HFFc6 (cell line): ENCODE data around the gene RUNX3. TPM values are rescaled to one million over a fixed set of nuclear protein-coding genes. Genes with fewer than 3 reads are reported as not detected.

Experiments used
- DNase-seq: peaks from one replicate; pipeline ENCODE4 v3.0.0-alpha.2; 2018
- H3K27ac Mint-ChIP-seq: 2 replicates; pipeline ENCODE4 v1.8.0; 2020; ENCODE audit warnings: mild to moderate bottlenecking, mixed read lengths
- H3K27me3 Mint-ChIP-seq: 2 replicates; pipeline ENCODE4 v1.8.0; 2021; ENCODE audit warnings: mild to moderate bottlenecking, moderate library complexity, mixed read lengths; ENCODE audit not compliant: insufficient read depth
- H3K36me3 Mint-ChIP-seq: 2 replicates; pipeline ENCODE4 v1.8.0; 2021; ENCODE audit warnings: low read depth, mixed read lengths
- H3K4me1 Mint-ChIP-seq: 2 replicates; pipeline ENCODE4 v1.8.0; 2020; ENCODE audit warnings: low read depth, mixed read lengths
- H3K4me3 Mint-ChIP-seq: 2 replicates; pipeline ENCODE4 v1.8.0; 2020; ENCODE audit warnings: mild to moderate bottlenecking, moderate library complexity, mixed read lengths
- H3K9me3 Mint-ChIP-seq: 2 replicates; pipeline ENCODE4 v1.8.0; 2020; ENCODE audit warnings: mild to moderate bottlenecking, mixed read lengths
- total RNA-seq, 6 experiments: library from RNA; stranded (reverse); fragmentation: NEBNext Ultra II Directional; extraction: Animal tissue kit (Norgen Biotek cat#: 25700); gene quantifications; 2 replicates in 1 of 6; 3 replicates in 5 of 6; pipeline ENCODE4 v1.2.3, GENCODE V29; 2021
- TF ChIP-seq, protein P1 (sequence below): fragments of 200-600 bp; sonication (generic); IDR thresholded peaks from 2 replicates; pipeline ENCODE4 v1.5.0; 2021; ENCODE audit warnings: antibody characterized with exemption, mild to moderate bottlenecking

RUNX3 gene
- total RNA-seq, 6 experiments from 2014 or later: not detected

DNA sequence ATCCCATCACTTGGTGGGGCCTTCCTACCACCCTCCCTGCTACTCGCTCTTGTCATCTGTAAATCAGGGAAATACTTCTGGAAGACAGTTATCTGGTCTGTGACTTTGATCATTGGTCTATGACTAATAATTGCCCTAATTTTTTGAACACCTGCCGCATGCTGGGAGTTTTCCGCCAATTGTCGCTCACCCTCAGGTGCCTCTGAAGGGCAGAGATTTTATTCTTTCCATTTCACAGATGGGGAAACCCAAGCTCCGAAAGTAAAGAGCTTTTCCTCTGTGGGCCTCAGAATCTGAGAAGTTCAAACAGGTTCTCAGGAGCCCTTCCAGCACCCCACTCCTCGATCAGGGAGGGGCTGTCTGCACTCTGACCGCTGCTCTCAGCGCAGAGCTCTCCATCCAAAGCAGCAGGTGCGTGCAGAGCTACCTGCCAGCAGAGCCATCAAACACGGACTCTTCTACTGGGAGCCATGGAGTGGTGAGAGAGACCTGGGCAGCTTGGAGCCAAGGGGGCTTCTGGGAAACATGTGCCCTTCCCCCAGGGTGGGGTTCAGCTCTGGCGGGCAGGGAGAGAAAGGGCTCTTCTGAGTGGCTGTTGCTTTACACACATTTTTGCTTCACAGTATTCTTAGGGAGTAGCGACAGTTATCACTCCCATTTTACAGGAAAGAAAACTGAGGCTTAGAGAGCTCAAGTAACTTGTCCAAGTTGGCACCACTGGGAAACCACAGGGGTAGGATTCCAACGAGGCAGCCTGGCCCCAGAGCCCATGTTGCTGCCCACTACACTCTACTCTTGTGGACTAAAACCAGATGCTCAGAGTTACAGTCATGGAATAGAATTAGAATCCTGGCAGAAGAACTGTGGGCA is 5.8 kb upstream of the RUNX3 start:
- H3K4me1 Mint-ChIP-seq: peaks cover 15% of the 10 kb centered on the region
- H3K27me3 Mint-ChIP-seq: peaks cover 31% of the 10 kb centered on the region
- H3K9me3 Mint-ChIP-seq: no peaks in the 10 kb centered on the region
- DNase-seq: no peak
- no peak overlapping the region for H3K27ac Mint-ChIP-seq
- H3K36me3 Mint-ChIP-seq: no peaks in the 10 kb centered on the region
- no peak overlapping the region for H3K4me3 Mint-ChIP-seq
- TF ChIP-seq, protein P1, sequence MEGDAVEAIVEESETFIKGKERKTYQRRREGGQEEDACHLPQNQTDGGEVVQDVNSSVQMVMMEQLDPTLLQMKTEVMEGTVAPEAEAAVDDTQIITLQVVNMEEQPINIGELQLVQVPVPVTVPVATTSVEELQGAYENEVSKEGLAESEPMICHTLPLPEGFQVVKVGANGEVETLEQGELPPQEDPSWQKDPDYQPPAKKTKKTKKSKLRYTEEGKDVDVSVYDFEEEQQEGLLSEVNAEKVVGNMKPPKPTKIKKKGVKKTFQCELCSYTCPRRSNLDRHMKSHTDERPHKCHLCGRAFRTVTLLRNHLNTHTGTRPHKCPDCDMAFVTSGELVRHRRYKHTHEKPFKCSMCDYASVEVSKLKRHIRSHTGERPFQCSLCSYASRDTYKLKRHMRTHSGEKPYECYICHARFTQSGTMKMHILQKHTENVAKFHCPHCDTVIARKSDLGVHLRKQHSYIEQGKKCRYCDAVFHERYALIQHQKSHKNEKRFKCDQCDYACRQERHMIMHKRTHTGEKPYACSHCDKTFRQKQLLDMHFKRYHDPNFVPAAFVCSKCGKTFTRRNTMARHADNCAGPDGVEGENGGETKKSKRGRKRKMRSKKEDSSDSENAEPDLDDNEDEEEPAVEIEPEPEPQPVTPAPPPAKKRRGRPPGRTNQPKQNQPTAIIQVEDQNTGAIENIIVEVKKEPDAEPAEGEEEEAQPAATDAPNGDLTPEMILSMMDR: no peak

GRCh38 chr1:24935196-24935526 is 5.1 kb upstream of the RUNX3 start:
- Mint-ChIP-seq H3K4me1 (peaks cover 15% of the 10 kb centered on the region), H3K27ac (no peak overlapping the region), H3K4me3 (no peak overlapping the region), H3K27me3 (peaks cover 35% of the 10 kb centered on the region), H3K9me3 (no peaks in the 10 kb centered on the region), H3K36me3 (no peaks in the 10 kb centered on the region)
- DNase-seq: no peak
- TF ChIP-seq, protein P1: no peak

DNA sequence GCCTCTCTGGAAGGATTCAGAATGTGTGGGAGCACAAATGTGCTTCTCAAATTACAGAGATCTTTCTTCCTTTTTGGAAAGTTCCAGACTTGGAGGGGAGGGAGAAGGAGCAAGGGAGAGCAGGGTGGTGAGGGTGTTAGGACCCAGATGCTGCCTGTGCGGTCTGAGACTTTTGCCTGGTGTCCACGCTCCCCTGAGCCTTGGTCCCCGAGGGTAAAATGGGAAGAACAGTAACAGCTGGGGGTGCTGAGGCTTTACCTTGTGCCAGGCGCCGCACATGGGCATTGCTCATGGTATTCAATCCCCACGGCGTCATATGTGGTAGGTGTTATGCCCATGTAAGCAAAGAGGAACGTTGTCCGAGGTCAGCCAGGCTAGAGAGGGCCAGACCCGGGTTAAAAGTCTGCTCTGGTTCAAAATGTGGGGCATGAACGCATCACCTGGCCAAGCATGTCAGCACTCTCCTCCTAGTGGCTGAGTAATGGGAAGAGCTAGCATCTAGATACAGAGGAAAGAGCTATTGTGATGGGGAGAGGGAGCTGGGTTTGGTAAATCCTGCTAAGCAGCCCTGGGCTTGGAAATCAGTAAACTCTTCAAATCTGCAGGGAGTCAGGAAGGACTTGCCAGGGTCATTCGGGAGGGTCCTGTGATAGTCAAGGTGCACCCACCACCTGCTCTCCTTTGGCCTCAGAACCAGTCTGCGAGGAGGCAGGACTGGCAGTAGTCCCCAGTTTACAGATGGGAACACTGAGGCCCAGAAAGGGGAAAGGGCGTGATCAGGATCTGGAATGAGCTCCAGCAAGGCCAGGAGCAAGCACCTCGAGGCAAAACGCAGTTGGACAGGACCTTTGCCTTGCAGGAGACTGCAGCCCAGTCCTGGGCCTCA is 4.5 kb upstream of the RUNX3 start:
- TF ChIP-seq, protein P1: 0 out of 2 replicates have a peak, but pooled peaks have one; percentile 26
- no peaks in the 10 kb centered on the region for H3K9me3 Mint-ChIP-seq
- no peak overlapping the region for H3K27ac Mint-ChIP-seq
- DNase-seq: no peak
- no peaks in the 10 kb centered on the region for H3K36me3 Mint-ChIP-seq
- peaks cover 35% of the 10 kb centered on the region for H3K27me3 Mint-ChIP-seq
- no peak overlapping the region for H3K4me3 Mint-ChIP-seq
- H3K4me1 Mint-ChIP-seq: peaks cover 15% of the 10 kb centered on the region

DNA sequence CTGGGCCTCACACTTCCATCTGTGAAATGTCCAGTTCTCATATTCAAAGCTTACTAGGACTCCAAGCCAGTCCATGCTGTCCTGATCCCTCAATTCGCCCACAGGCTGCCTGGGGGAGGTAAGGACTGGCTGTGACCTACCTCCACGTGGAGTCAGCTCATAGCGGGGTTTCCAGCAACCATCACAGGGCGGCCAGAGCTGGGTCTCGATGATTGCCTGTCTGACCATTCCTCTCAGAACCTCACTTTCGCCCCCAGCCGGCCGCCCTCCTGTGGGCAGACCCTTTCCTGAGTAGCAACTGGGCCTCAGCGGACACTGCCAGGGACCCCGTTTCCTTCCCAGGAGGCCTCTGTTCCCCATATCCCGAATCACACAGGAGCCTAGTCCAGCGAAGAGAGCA is 3.4 kb upstream of the RUNX3 start:
- no peak for DNase-seq
- Mint-ChIP-seq H3K36me3 (no peaks in the 10 kb centered on the region), H3K9me3 (no peaks in the 10 kb centered on the region), H3K4me3 (no peak overlapping the region), H3K27me3 (peaks cover 38% of the 10 kb centered on the region), H3K4me1 (peaks cover 15% of the 10 kb centered on the region), H3K27ac (no peak overlapping the region)
- TF ChIP-seq, protein P1: no peak

GRCh38 chr1:24932725-24933294 is 2.7 kb upstream of the RUNX3 start:
- no peak overlapping the region for H3K27ac Mint-ChIP-seq
- peaks cover 15% of the 10 kb centered on the region for H3K4me1 Mint-ChIP-seq
- peaks cover 44% of the 10 kb centered on the region for H3K27me3 Mint-ChIP-seq
- TF ChIP-seq, protein P1: no peak
- DNase-seq: no peak
- peak overlapping the region; percentile 43; the same call in 1 of the 2 replicates for H3K4me3 Mint-ChIP-seq
- no peaks in the 10 kb centered on the region for H3K36me3 Mint-ChIP-seq
- H3K9me3 Mint-ChIP-seq: no peaks in the 10 kb centered on the region
